Thoracic aorta (tissue), 2 donors: ENCODE measurements around the gene PSMC2. TPM values are rescaled to one million over a fixed set of nuclear protein-coding genes. Genes with fewer than 3 reads are reported as not detected.

ENCODE experiments used
- ATAC-seq: fragments of 150-250 bp; one replicate; pipeline ENCODE4 v1.8.0; 2017; ENCODE audit warnings: low read depth; ENCODE audit not compliant: insufficient number of reproducible peaks, low FRiP score
- DNase-seq: peaks from one replicate; pipeline ENCODE4 v3.0.0-alpha.2; 2020; ENCODE audit warnings: low spot score
- H3K27ac ChIP-seq, 2 donors: fragments of 200-600 bp; sonication (generic); 1 replicate in 1 of 2; 2 replicates in 1 of 2; pipeline ENCODE4 v1.5.1; 2016; ENCODE audit warnings: mild to moderate bottlenecking in 2 of 2, moderate library complexity in 2 of 2
- H3K27me3 ChIP-seq: fragments of 200-600 bp; sonication (generic); replicated peaks from 2 replicates; pipeline ENCODE4 v1.6.0; 2016; ENCODE audit warnings: mild to moderate bottlenecking; ENCODE audit not compliant: insufficient read depth
- H3K36me3 ChIP-seq: fragments of 200-600 bp; sonication (generic); one replicate; pipeline ENCODE4 v1.5.1; 2016
- H3K4me1 ChIP-seq, 2 donors: fragments of 200-600 bp; sonication (generic); 1 replicate in 1 of 2; 2 replicates in 1 of 2; pipeline versions ENCODE4 v1.5.1 to v1.6.0; 2016; ENCODE audit warnings: low read depth in 2 of 2, mild to moderate bottlenecking in 1 of 2; ENCODE audit not compliant: control insufficient read depth in 1 of 2
- H3K4me3 ChIP-seq: fragments of 200-600 bp; sonication (generic); 2 replicates; pipeline ENCODE4 v1.5.1; 2016; ENCODE audit warnings: mild to moderate bottlenecking
- H3K9me3 ChIP-seq: fragments of 200-600 bp; sonication (generic); 2 replicates; pipeline ENCODE4 v1.5.1; 2016
- CTCF ChIP-seq: fragments of 200-600 bp; sonication (generic); IDR thresholded peaks from one replicate; pipeline ENCODE4 v1.5.1; 2019; ENCODE audit warnings: antibody characterized with exemption
- total RNA-seq, 2 donors: library from RNA; depleted of rRNA; stranded (reverse); fragments of >200 nt; gene quantifications; one replicate each; pipeline versions ENCODE4 v1.1.0 to v1.2.3, GENCODE V29; 2016

Gene PSMC2
- total RNA-seq, 2 donors from 2014 or later: 82.3 to 85.8 TPM

GRCh38 chr7:103391150-103391549 lies 43.7 kb downstream of the PSMC2 start:
- no peak for ATAC-seq

GRCh38 chr7:103391976-103392375 lies 44.5 kb downstream of the PSMC2 start:
- ATAC-seq (no peak), DNase-seq (no peak)
- Histone ChIP-seq H3K9me3 (no peaks in the 10 kb centered on the region), H3K27ac (no peak overlapping the region), H3K27me3 (no peaks in the 10 kb centered on the region), H3K4me1 (no peaks in the 10 kb centered on the region), H3K36me3 (no peaks in the 10 kb centered on the region), H3K4me3 (no peak overlapping the region)
- no peak for TF ChIP-seq CTCF

More at GRCh38 chr7:103391150-103391549, 43.7 kb downstream of the PSMC2 start:
- no peaks in the 10 kb centered on the region for H3K4me1 ChIP-seq
- H3K27me3 ChIP-seq: no peaks in the 10 kb centered on the region
- no peaks in the 10 kb centered on the region for H3K36me3 ChIP-seq
- no peaks in the 10 kb centered on the region for H3K9me3 ChIP-seq
- DNase-seq: no peak
- no peak overlapping the region for H3K4me3 ChIP-seq
- no peak overlapping the region for H3K27ac ChIP-seq
- TF ChIP-seq CTCF: no peak

- H3K9me3 ChIP-seq: no peaks in the 10 kb centered on the region
- ATAC-seq: no peak
- no peaks in the 10 kb centered on the region for H3K36me3 ChIP-seq
- H3K4me3 ChIP-seq: no peak overlapping the region
- TF ChIP-seq CTCF: no peak
- H3K27ac ChIP-seq: no peak overlapping the region
- H3K4me1 ChIP-seq: no peaks in the 10 kb centered on the region
- H3K27me3 ChIP-seq: no peaks in the 10 kb centered on the region
- DNase-seq: no peak
These were observed 47.1 kb downstream of the PSMC2 start for GRCh38 chr7:103394566-103394965.

- ATAC-seq (no peak), DNase-seq (no peak)
- Histone ChIP-seq H3K4me3 (no peak overlapping the region), H3K36me3 (no peaks in the 10 kb centered on the region), H3K4me1 (no peaks in the 10 kb centered on the region), H3K27me3 (no peaks in the 10 kb centered on the region), H3K9me3 (no peaks in the 10 kb centered on the region), H3K27ac (no peak overlapping the region)
- TF ChIP-seq CTCF: no peak
These were observed 47.6 kb downstream of the PSMC2 start for GRCh38 chr7:103395071-103395470.

- no peaks in the 10 kb centered on the region for H3K36me3 ChIP-seq
- H3K27me3 ChIP-seq: no peaks in the 10 kb centered on the region
- no peaks in the 10 kb centered on the region for H3K4me1 ChIP-seq
- H3K9me3 ChIP-seq: no peaks in the 10 kb centered on the region
- H3K4me3 ChIP-seq: no peak overlapping the region
- H3K27ac ChIP-seq: no peak overlapping the region
- DNase-seq (no peak), ATAC-seq (no peak)
- TF ChIP-seq CTCF: no peak
These were observed 49.0 kb downstream of the PSMC2 start for GRCh38 chr7:103396471-103396870.
